Activated CD8-positive, alpha-beta memory T cell treated with anti-CD3 and anti-CD28 coated beads for 4 hours (primary cell): ENCODE results near the gene SSH2.
"Not testable (repeated sequence)": the region's sequence is repeated elsewhere in the genome, so short reads cannot be mapped to it uniquely, and the experiment has no call there.

Source experiments
- DNase-seq, 2 donors: peaks; one replicate each; pipeline ENCODE4 v3.0.0-alpha.2; 2020; ENCODE audit warnings: low read depth in 2 of 2

Gene SSH2

DNA sequence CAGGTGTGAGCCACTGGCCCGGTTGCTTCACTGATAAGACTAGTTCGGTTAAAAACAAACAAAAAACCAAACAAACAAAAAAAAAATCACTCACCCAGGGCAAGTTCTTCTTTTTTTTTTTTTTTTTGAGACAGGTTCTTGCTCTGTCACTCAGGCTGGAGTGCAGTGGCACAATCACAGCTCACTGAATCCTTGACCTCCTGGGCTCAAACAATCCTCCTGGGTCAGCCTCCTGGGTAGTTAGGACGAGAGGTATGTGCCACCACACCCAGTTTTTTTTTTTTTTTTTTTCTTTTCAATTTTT lies 187.9 kb downstream of the SSH2 start:
- DNase-seq, result no peak

DNA sequence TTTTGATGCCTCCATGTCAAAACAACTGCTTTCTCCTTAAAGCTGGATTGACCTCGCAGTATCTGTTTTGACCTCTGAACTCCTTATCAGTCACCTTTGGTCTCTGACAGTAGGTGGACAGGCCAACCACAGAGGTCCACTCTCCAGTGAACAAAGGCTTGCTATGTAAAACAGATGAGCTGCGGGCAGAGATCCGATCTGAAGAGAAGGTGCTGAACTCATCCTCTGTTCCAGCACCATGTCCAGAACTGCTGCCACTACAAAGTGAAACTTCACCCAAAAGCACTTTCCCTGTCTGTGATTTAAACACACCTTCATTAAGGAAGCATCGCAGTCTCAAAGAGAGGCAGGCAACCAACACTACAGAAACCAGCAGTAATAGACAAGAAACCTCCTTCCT lies 190.0 kb downstream of the SSH2 start:
- DNase-seq, result no peak

DNA sequence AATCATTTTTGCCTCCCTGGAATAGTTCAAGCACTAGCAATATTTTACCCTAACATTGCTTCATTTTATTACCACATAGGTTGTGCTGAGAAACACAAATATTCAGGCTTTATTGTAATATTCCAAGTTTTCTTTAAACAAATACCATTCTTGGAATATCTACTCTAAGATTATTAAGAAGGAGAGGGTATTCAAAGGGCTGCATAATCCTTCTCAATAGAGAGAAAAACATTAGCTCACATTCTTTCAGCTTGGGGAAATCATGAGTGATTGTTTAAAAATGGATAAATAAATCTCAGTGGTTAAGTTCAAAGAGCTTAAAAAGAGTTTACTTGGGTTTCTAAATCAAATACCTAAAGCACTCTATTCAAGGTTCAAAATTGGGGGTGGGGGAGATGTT lies 195.4 kb downstream of the SSH2 start:
- no peak for DNase-seq

DNA sequence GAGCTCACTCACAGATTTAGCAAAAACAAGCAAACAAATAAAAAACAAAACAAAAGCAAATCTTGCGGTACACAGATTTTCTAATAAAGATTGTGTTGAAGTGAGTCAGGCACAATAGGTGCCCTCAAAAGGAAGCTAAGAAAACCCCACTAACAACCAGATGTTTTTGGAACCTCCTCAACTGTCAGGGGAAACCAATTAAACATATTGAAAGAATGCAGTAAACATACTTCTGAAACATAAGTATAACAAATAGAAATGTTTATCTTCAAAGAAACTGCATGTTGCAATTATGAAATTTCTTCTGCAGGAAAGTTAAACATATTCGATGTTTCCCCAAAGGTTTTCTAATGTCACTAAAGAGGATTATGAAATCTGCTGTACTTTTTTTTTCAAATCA lies 196.9 kb downstream of the SSH2 start:
- DNase-seq, result no peak

DNA sequence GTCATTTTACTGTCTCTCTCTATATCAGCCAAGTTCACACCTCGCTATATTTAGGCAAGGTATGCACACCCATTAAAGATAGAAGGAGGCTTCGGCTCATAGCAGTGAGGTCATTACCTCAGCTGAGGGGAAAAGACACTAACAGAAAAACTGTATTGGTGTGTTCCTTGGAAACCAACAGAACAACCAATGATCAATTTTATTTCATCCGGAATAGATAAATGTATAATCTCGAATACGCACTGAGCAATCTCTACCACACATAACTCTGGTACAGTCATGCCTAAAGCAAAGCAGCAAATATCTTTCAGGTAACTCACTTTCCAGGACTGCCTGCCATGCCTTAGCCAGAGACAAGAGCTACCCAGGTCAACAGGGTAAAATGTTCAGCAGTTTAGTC lies 197.4 kb downstream of the SSH2 start:
- no peak for DNase-seq

DNA sequence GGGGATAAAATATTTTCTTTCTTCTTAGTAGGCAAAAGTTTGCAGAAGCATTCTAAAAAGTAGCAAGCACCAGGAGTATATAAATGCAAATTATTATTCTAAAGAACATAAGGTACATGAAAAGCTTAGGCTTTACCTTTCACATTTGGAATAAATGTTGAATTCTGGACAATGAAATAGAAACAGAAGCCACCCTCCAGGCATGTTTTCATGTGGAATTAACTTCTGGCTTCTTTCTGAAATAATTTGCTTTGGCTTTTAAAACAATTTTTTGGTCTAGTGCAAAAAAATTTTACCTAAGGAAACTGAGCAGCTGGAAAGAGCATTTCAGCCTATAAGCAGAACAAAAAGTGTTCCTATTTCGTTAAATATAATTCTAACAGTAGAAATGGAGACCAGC lies 197.8 kb downstream of the SSH2 start:
- DNase-seq, result no peak

DNA sequence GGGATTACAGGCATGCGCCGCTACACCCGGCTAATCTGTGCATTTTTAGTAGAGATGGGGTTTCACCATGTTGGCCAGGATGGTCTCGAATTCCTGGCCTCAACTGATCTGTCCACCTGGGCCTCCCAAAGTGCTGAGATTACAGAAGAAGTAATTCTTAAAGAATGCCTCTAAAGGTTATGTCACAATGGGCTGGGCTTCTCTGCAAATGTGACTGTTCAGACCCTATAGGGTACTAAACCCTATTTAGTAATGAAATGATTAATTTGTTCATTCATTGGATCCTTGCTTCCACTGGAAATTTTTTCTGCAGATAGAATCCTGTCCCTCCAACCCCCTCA lies 198.5 kb downstream of the SSH2 start:
- no peak for DNase-seq

DNA sequence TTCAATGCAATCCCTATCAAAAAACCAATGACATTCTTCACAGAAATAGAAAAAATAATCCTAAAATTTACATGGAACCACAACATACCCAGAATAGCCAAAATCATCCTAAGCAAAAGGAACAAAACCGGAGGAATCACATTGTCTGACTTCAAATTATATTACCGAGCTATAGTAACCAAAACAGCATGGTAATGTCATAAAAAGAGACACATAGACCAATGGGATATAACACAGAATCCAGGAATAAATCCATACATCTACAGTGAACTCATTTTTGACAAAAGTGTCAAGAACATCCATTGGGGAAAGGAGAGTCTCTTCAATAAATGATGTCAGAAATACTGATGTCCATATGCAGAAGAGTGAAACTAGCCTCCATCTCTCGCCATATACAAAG lies 201.5 kb downstream of the SSH2 start:
- no peak for DNase-seq

DNA sequence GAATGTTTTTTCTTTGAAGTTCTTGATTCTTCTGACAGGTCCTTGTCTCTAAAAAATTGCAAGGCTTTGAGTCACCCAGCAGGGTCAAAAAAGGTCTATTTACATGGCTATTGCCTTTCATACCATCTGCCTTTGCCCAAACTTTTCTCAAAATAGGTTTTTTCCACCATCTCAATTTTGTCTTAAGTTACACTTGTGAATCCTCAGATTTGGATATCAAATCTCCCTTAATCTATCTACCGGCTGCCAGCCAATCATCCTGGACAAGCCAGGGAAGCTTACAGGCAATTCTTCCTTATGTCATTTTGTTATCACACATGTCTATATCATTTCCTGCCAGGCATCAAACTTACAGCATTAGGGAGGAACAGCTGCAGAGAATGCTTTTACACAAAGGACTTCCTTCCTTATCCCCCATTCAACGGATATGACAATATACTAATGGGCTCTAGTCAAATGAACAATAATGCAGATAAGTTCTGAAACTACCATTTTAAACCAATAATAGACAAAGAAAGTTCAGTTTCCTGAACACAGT lies 203.2 kb downstream of the SSH2 start:
- DNase-seq, result no peak

DNA sequence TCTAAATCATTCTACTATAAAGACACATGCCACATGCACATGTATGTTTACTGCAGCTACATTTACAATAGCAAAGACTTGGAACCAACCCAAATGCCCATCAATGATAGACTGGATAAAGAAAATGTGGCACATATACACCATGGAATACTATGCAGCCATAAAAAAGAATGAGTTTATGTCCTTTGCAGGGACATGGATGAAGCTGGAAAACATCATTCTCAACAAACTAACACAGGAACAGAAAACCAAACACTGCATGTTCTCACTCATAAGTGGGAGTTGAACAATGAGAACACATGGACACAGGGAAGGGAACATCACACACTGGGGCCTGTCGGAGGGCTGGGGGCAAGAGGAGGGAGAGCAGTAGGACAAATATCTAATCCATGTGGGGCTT lies 204.6 kb downstream of the SSH2 start:
- not testable (repeated sequence) for DNase-seq

DNA sequence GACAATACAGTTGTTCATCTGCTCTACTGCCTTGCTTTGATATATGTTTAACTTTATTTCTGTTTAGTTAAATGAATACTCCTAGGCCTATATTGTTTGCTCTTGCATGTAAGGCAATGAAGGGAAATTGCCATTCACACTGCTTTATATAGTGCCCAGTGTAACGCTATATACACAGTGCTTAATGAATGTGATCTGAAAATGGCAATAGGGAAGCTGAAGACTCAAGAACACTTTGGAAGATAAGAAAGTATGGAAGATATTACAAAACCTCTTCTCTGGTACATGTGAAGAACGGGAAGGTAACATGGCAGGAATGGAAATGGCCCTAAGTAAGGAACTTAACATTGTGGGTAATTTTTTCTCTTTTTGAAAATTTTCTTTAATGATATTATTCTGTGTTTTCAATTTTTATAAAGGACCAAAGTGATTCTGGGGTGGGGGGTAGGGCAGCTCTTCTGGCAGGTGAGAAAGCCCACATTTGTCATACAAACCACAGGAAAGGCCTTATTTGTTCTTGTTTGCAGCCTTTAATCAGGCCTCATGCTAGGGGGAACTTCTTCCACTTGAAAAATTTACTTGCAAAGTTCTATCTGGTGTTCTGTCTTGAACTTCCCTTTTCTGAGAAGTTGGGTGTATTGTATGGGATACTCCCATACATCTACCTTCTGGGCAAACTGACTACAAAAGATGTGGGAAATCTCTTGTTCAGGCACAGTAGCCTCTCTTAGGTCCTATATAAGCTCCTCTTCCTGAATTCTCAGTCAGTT lies 206.6 kb downstream of the SSH2 start:
- DNase-seq, result no peak

DNA sequence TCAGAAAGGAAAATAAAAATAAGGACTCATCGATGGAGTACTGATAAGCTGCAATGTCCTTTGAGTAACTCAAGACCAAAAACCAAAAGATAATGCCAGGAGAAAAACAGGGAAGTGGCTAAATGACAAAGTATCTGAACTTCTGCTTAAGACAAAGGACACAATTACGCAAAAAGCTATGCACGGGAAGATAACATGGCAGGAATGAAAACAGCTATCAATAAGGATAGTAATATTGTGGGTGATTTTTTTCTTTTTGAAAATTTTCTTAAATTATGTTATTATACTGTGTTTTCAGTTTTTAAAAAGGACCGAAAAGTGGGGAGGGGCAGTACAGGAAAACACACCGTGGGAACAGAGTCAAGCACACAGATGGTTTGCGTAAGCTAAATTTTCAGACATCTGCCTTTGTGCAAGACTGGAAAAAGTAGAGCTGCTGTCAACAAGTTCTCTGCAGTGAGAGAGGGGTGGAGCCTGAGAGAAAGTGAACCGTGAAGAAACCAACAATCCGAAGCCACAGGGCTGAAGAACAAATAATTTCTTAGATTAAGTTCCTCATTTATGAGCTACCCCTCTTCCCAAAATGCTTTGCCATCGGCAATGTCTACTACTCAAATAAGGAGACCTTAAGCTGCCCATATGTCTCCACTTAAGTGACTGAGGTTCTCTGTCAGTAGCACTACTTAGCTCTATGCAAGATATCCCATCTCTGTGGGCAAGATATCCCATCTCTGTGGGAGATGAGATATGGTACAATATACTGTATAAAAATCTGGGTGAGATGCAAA lies 207.4 kb downstream of the SSH2 start:
- no peak for DNase-seq

DNA sequence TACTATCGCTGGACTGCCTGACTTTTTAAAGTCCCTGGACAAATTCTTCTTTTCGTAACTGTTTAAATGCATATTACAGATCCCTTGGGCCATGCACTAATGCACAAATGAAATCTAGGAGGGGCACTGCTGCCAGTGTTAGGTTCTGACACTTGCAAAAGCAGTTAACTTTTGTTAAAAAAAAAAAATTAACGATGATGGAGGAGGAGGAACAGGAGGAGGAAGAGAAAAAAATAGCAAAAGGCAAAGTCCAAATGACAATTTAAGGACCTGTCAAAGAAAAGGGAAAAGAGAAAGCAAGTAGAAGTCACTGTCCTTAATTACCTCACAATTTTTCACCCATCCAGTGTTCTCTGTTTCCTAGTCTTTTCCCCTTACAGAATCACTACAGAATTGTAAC lies 209.5 kb downstream of the SSH2 start:
- no peak for DNase-seq

DNA sequence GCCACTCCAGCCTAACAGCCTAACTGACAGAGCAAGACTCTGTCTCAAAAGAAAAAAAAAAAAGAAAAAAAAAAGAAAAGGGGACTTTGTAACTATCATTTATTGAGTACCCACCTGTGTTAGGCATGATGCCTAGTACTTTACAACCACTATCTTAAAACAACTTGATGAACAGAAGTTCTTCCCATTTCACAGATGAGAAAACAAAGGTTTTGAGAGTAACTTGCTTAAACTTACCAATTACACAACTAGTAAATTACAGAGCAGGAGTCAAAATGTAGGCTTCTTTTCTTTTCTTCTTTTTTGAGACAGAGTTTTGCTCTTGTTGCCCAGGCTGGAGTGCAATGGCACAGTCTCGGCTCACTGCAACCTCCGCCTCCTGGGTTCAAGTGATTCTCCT lies 210.6 kb downstream of the SSH2 start:
- no peak for DNase-seq

DNA sequence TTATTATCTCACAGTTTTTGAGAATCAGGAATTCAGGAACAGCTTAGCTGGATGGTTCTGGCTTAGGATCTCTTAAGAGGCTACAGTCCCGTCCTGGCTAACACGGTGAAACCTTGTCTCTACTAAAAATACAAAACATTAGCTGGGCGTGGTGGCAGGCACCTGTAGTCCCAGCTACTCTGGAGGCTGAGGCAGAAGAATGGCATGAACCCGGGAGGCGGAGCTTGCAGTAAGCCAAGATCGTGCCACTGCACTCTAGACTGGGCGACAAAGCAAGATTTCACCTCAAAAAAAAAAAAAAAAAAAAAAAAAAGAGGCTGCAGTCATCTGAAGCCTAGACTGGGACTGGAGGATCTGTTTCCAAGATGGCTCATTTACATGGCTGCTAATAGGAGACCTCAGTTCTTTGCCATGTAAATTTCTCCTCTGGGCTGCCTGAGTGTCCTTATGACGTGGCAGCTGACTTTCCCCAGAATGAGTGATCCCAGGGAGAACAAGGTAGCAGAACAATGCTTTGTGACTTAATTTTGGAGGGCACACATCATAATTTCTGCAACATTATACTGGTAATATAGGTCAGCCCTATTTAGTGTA lies 211.5 kb downstream of the SSH2 start:
- DNase-seq, result no peak

DNA sequence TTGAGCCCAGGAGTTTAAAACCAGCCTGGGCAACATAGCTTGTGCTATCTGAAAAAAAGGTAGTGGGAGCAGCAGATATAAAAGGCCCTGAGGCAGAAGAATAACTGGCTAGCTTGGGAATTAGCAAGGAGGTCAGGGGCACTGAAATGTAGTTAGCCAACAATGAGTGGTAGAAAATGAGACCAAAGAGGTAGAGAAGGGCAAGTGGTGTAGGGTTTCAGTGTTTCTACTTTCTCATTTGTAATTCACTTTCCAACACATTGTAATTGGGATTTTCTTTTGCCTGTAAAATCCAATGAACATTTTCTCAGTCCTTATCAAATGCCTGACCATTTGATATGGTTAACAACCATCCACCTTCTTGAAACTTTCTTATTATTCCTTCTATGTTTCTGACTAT lies 212.2 kb downstream of the SSH2 start:
- DNase-seq, result no peak

DNA sequence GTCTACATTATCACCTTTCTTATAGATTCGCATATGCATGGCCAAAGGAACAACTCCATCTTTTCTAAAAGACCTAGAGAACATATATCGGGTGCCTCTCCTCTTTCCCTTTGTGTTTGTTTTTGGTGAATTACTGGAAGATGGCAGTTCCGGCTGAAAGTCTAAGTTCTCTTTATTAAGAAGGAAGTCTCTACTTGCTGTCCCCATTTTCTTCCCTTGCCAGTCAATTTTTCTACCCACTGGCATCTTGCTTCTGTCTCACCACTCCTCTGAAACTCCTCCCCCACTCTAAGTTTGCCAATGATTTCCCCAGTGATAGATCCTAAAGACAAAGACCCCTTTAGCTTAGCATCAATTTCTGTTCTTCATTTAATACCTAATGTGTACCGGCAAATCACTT lies 213.5 kb downstream of the SSH2 start:
- no peak for DNase-seq

DNA sequence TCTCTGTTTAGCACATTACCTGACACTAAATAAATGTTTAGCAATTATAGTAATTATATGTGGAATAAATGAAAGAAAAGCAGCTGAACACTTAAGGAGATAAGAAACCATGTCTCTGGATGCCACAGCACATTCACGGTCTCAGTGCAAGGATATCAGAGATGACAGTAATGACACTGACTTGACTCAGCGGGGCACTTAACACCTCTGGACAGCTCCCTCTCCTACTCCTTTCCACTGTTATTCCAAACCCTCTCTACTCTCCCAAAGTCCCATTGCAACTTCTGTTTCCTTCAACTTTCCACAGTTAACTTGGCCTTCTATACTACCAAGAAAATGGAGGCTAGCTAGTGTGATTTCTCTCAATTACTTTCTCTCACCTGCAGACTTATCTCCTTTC lies 214.3 kb downstream of the SSH2 start:
- DNase-seq, result no peak

DNA sequence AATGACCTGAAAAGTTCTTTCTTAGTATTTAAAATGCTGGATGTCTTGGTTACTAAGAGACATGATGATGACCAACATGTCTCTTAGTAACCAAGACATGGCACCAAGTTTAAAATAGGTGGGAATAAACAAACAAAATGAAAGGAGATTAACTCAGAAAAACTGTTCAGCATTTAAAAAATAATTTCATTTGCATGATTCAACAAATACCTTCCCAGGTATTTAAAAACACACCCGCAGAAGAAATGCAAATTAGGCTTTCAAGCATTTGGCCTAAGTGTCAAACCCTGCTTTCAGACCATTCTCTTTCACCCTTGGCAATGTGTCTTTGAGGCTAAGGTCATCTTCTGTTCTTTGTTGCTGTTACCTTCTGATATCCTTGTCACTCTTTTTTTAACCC lies 215.9 kb downstream of the SSH2 start:
- no peak for DNase-seq

DNA sequence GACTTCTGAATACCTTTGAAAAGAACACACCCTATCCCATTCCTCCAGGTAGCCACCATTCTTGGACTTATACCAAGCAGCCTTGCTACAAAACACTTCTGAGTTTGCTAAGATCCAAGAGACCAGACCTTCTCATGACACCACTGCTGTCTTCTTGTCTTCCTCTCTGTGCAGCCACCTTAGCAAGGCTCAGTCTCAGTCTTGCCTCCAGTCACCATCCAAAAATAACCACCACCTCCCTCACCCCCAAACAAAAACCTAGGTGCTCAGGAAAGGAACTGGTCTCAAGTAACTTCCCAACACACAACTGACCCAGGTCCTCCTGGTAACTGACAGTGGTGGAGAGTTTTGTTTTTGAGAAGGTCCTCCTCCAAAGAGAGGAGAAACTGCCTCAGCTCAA lies 216.4 kb downstream of the SSH2 start:
- no peak for DNase-seq

DNA sequence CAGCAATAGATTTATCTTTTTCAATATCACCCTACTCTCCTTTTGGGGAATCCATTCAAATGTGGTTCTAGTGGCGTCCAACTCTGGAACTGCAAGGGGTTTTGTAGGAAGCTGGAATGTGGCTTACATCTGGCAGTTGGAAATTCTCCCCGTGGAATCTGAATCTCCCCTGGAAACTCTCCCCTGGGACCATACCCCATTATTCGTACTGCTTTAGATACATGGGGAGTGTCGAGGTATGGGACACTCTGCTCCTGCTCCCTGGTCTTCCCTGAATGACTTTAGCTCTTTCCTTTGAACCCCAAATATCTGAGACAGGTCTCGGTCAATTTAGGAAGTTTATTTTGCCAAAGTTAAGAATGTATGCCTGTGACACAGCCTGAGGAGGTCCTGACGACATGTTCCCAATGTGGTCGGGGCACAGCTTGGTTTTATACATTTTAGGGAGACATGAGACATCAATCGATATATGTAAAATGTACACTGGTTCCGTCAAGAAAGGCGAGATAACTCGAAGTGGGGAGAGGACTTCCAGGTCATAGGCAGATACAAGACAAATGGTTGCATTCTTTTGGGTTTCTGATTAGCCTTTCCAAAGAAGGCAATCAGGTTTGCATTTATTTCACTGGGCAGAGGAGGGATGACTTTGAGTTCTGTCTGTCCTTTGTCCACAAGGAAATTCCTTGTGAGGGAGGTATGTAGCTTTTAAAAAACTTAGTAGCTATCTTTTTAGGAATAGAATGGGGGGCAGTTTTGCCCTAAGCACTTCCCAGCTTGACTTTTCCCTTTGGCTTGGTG lies 218.2 kb downstream of the SSH2 start:
- DNase-seq, result no peak

DNA sequence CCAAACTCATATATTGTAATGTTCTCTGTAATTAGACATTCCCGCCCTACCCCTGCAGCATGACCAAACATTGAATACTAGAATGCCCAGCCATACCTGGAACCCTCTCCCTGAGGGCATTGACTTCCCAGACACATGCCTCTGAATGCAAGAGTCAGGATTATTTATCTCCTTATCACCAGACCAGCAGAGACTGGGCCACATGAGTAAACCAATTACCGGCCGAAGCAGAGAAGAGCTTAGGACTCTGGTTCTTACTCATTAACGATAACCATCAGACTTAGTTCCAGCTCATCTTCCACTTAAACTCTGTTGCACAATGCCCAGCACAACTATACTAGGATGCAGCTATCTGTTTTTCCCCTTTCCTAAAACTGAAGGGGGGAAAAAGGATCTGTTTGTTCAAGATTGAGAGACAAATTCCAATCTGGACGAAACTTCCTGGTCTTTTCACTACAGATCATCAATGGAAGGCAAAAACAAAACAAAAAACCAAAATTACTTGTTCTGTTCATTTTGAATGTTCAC lies 219.1 kb downstream of the SSH2 start:
- DNase-seq, result no peak
